CD4-positive, alpha-beta T cell (primary cell): ENCODE data around the gene VENTX. TPM values are rescaled to one million over a fixed set of nuclear protein-coding genes. Genes with fewer than 3 reads are reported as not detected.

Source experiments
- ATAC-seq: fragments of 200-7000 bp; cut with Tn5 transposase; one replicate; pipeline ENCODE4 v1.10.0; 2022; ENCODE audit warnings: mild to moderate bottlenecking; ENCODE audit not compliant: poor library complexity
- CTCF ChIA-PET: fragments of 350-600 bp; sonication (Branson Sonifier 250); formaldehyde crosslinking; loops from one replicate; lab custom pipeline; 2021; ENCODE audit warnings: antibody characterized with exemption, inconsistent platforms; lab: Charles Lee
- POLR2A ChIA-PET: fragments of 350-600 bp; sonication (Branson Sonifier 250); formaldehyde crosslinking; loops from one replicate; lab custom pipeline; 2021; ENCODE audit warnings: antibody characterized with exemption, inconsistent platforms; lab: Charles Lee
- DNase-seq, 14 experiments: peaks; one replicate each; pipeline ENCODE4 v3.0.0-alpha.2; 2013 to 2020; ENCODE audit warnings: mixed read lengths in 2 of 14
- H3K27ac ChIP-seq, 2 donors: one replicate each; pipeline versions ENCODE4 v1.5.1 to v1.7.0; 2013; ENCODE audit warnings: low read length in 2 of 2, low read depth in 1 of 2, mild to moderate bottlenecking in 1 of 2
- H3K27me3 ChIP-seq, 2 experiments: 1 replicate in 1 of 2; 2 replicates in 1 of 2; pipeline versions ENCODE4 v1.6.1 to v1.7.0; 2013; ENCODE audit warnings: low read length in 2 of 2, control low read depth in 1 of 2, mild to moderate bottlenecking in 1 of 2, moderate library complexity in 1 of 2; ENCODE audit not compliant: insufficient read depth in 2 of 2, control insufficient read depth in 1 of 2
- H3K36me3 ChIP-seq: one replicate; pipeline ENCODE4 v1.6.1; 2013; ENCODE audit warnings: low read length, control low read depth; ENCODE audit not compliant: insufficient read depth
- H3K4me1 ChIP-seq: one replicate; pipeline ENCODE4 v1.6.1; 2013; ENCODE audit warnings: low read length, control low read depth; ENCODE audit not compliant: insufficient read depth
- H3K4me3 ChIP-seq: one replicate; pipeline ENCODE4 v1.5.1; 2013; ENCODE audit warnings: mild to moderate bottlenecking, low read length, moderate library complexity
- H3K9me3 ChIP-seq, 2 experiments: 1 replicate in 1 of 2; 2 replicates in 1 of 2; pipeline versions ENCODE4 v1.6.1 to v1.7.0; 2013; ENCODE audit warnings: low read length in 2 of 2, mild to moderate bottlenecking in 2 of 2, control low read depth in 1 of 2, moderate library complexity in 1 of 2; ENCODE audit not compliant: control insufficient read depth in 1 of 2, insufficient read depth in 1 of 2
- H3K27ac Mint-ChIP-seq: one replicate; pipeline ENCODE4 v1.8.0; 2020; ENCODE audit warnings: mixed read lengths
- H3K27me3 Mint-ChIP-seq: one replicate; pipeline ENCODE4 v1.8.0; 2021; ENCODE audit warnings: mixed read lengths
- H3K36me3 Mint-ChIP-seq: one replicate; pipeline ENCODE4 v1.8.0; 2021; ENCODE audit warnings: low read depth, mixed read lengths
- H3K4me1 Mint-ChIP-seq: one replicate; pipeline ENCODE4 v1.8.0; 2021; ENCODE audit warnings: low read depth, mixed read lengths
- H3K4me3 Mint-ChIP-seq: one replicate; pipeline ENCODE4 v1.8.0; 2020; ENCODE audit warnings: mild to moderate bottlenecking, mixed read lengths
- H3K9me3 Mint-ChIP-seq: one replicate; pipeline ENCODE4 v1.8.0; 2020; ENCODE audit warnings: mixed read lengths
- CTCF ChIP-seq: fragments of 200-600 bp; IDR thresholded peaks from one replicate; pipeline ENCODE4 v1.8.0; 2022; ENCODE audit warnings: antibody characterized with exemption, mild to moderate bottlenecking
- intact Hi-C, 2 experiments: fragments of 100-400 bp; cut with DNase I in 1 of 2; cut with micrococcal nuclease in 1 of 2; formaldehyde crosslinking; loops; one replicate each; pipeline versions ENCODE4 v1.15.1 to v1.9.0; 2023 to 2025; cut with DNase I, micrococcal nuclease
- total RNA-seq, 174 experiments: library from RNA in 2 of 174; stranded (reverse) in 2 of 174; gene quantifications; one replicate each; pipeline ENCODE4 v1.2.3 and lab custom pipeline; 2021 to 2026

The VENTX gene
- total RNA-seq, 2 experiments from 2014 or later = 0.11 to 0.14 TPM

- TF ChIP-seq CTCF = no peak
- intact Hi-C loops = no loop called here
- no peak overlapping the region for H3K27ac ChIP-seq
- no peak overlapping the region for H3K4me3 ChIP-seq
- H3K36me3 ChIP-seq = peaks cover 75% of the 10 kb centered on the region
- no peaks in the 10 kb centered on the region for H3K9me3 ChIP-seq
- Mint-ChIP-seq H3K9me3 (no peaks in the 10 kb centered on the region), H3K27me3 (no peaks in the 10 kb centered on the region), H3K4me1 (no peaks in the 10 kb centered on the region), H3K36me3 (peaks cover 74% of the 10 kb centered on the region), H3K4me3 (no peak overlapping the region), H3K27ac (no peak overlapping the region)
- ChIA-PET POLR2A (no interaction called here), CTCF (no interaction called here)
- ATAC-seq (no peak), DNase-seq (no peak)
- no peaks in the 10 kb centered on the region for H3K27me3 ChIP-seq
- H3K4me1 ChIP-seq = peaks cover 4% of the 10 kb centered on the region
Measured at GRCh38 chr10:133285217-133285616, 47.6 kb downstream of the VENTX start.

GRCh38 chr10:133286366-133286765, 48.7 kb downstream of the VENTX start:
- Histone ChIP-seq H3K9me3 (no peaks in the 10 kb centered on the region), H3K36me3 (peaks cover 83% of the 10 kb centered on the region), H3K27me3 (no peaks in the 10 kb centered on the region), H3K4me1 (no peaks in the 10 kb centered on the region), H3K4me3 (no peak overlapping the region), H3K27ac (no peak overlapping the region)
- no peaks in the 10 kb centered on the region for H3K4me1 Mint-ChIP-seq
- intact Hi-C loops = no loop called here
- no peak for TF ChIP-seq CTCF
- no peak for ATAC-seq
- H3K27ac Mint-ChIP-seq = no peak overlapping the region
- DNase-seq = no peak
- ChIA-PET POLR2A (no interaction called here), CTCF (no interaction called here)
- no peaks in the 10 kb centered on the region for H3K27me3 Mint-ChIP-seq
- peaks cover 77% of the 10 kb centered on the region for H3K36me3 Mint-ChIP-seq
- no peak overlapping the region for H3K4me3 Mint-ChIP-seq
- no peaks in the 10 kb centered on the region for H3K9me3 Mint-ChIP-seq

- TF ChIP-seq CTCF = no peak
- H3K27me3 Mint-ChIP-seq = no peaks in the 10 kb centered on the region
- H3K27me3 ChIP-seq = no peaks in the 10 kb centered on the region
- ATAC-seq (no peak), DNase-seq (no peak)
- no peaks in the 10 kb centered on the region for H3K9me3 Mint-ChIP-seq
- no peak overlapping the region for H3K27ac Mint-ChIP-seq
- H3K36me3 Mint-ChIP-seq = peaks cover 65% of the 10 kb centered on the region
- no peaks in the 10 kb centered on the region for H3K9me3 ChIP-seq
- H3K4me3 Mint-ChIP-seq = no peak overlapping the region
- H3K36me3 ChIP-seq = peaks cover 81% of the 10 kb centered on the region
- intact Hi-C loops = no loop called here
- ChIA-PET POLR2A (interaction anchor here (0.9 kb wide), 1 partner anchor 31 kb away, joined by 3 read pairs; no protein-coding TSS in a partner anchor), CTCF (no interaction called here)
- H3K4me3 ChIP-seq = no peak overlapping the region
- H3K4me1 Mint-ChIP-seq = no peaks in the 10 kb centered on the region
- peaks cover 3% of the 10 kb centered on the region for H3K4me1 ChIP-seq
- H3K27ac ChIP-seq = no peak overlapping the region
Measured at GRCh38 chr10:133287832-133288500, 50.3 kb downstream of the VENTX start.
